CD14-positive monocyte (primary cell): ENCODE results near the gene DCUN1D3. TPM values are rescaled to one million over a fixed set of nuclear protein-coding genes. Genes with fewer than 3 reads are reported as not detected.

Experiments used
- DNase-seq, 3 donors: peaks; one replicate each; pipeline ENCODE4 v3.0.0-alpha.2; 2011 to 2022
- H2AFZ ChIP-seq: 2 replicates; pipeline ENCODE4 v1.6.0; 2012; ENCODE audit warnings: mild to moderate bottlenecking, low read depth, low read length, inconsistent platforms; ENCODE audit not compliant: insufficient read depth, poor library complexity, severe bottlenecking
- H3K27ac ChIP-seq, 2 donors: 1 replicate in 1 of 2; 2 replicates in 1 of 2; pipeline ENCODE4 v1.5.1; 2012 to 2013; ENCODE audit warnings: low read length in 2 of 2, control low read depth in 1 of 2, inconsistent platforms in 1 of 2, low read depth in 1 of 2, mild to moderate bottlenecking in 1 of 2
- H3K27me3 ChIP-seq, 2 donors: one replicate each; pipeline versions ENCODE4 v1.6.0 to v1.6.1; 2011 to 2013; ENCODE audit warnings: low read length in 2 of 2; ENCODE audit not compliant: control insufficient read depth in 2 of 2, insufficient read depth in 2 of 2
- H3K36me3 ChIP-seq, 2 donors: replicated peaks in 1 of 2; 1 replicate in 1 of 2; 2 replicates in 1 of 2; pipeline versions ENCODE4 v1.5.1 to v1.6.1; 2012 to 2013; ENCODE audit warnings: low read length in 2 of 2, control low read depth in 1 of 2, inconsistent platforms in 1 of 2, mild to moderate bottlenecking in 1 of 2; ENCODE audit not compliant: insufficient read depth in 2 of 2, control insufficient read depth in 1 of 2
- H3K4me1 ChIP-seq, 2 donors: 1 replicate in 1 of 2; 2 replicates in 1 of 2; pipeline versions ENCODE4 v1.5.1 to v1.6.1; 2012 to 2013; ENCODE audit warnings: low read length in 2 of 2, control low read depth in 1 of 2, inconsistent platforms in 1 of 2, mild to moderate bottlenecking in 1 of 2, moderate library complexity in 1 of 2; ENCODE audit not compliant: insufficient read depth in 2 of 2, control insufficient read depth in 1 of 2
- H3K4me2 ChIP-seq: replicated peaks from 2 replicates; pipeline ENCODE3; 2012; ENCODE audit warnings: low read length, moderate library complexity, mild to moderate bottlenecking; ENCODE audit not compliant: poor library complexity, severe bottlenecking; ENCODE audit errors: extremely low read depth
- H3K4me3 ChIP-seq, 3 experiments: fragments of 200-600 bp in 1 of 3; sonication (generic) in 1 of 3; replicated peaks in 1 of 3; 1 replicate in 2 of 3; 2 replicates in 1 of 3; pipeline ENCODE4 v1.5.1; 2011 to 2013; ENCODE audit warnings: low read length in 3 of 3, mild to moderate bottlenecking in 3 of 3, control low read depth in 2 of 3, low read depth in 2 of 3, inconsistent platforms in 1 of 3, moderate library complexity in 1 of 3
- H3K79me2 ChIP-seq: 2 replicates; pipeline ENCODE4 v1.6.0; 2012; ENCODE audit warnings: mild to moderate bottlenecking, control low read depth, inconsistent platforms, low read length, moderate library complexity; ENCODE audit not compliant: insufficient read depth
- H3K9ac ChIP-seq: 2 replicates; pipeline ENCODE4 v1.6.0; 2017; ENCODE audit warnings: low read length, mild to moderate bottlenecking; ENCODE audit not compliant: insufficient read depth, poor library complexity, severe bottlenecking
- H3K9me3 ChIP-seq, 2 donors: replicated peaks in 1 of 2; 1 replicate in 1 of 2; 2 replicates in 1 of 2; pipeline versions ENCODE4 v1.5.1 to v1.6.1; 2012 to 2013; ENCODE audit warnings: low read length in 2 of 2, control low read depth in 1 of 2; ENCODE audit not compliant: control insufficient read depth in 1 of 2, insufficient read depth in 1 of 2
- H4K20me1 ChIP-seq: 2 replicates; pipeline ENCODE4 v1.6.0; 2012; ENCODE audit warnings: mild to moderate bottlenecking, low read length, control low read depth, moderate library complexity; ENCODE audit not compliant: insufficient read depth
- H3K27ac Mint-ChIP-seq, 7 donors: one replicate each; pipeline ENCODE4 v1.8.0; 2020; ENCODE audit warnings: mild to moderate bottlenecking in 7 of 7, mixed read lengths in 7 of 7, moderate library complexity in 6 of 7, inconsistent platforms in 2 of 7
- H3K27me3 Mint-ChIP-seq, 3 donors: one replicate each; pipeline ENCODE4 v1.8.0; 2021 to 2022; ENCODE audit warnings: low read depth in 3 of 3, mild to moderate bottlenecking in 3 of 3, mixed read lengths in 3 of 3, moderate library complexity in 3 of 3, inconsistent platforms in 1 of 3
- H3K36me3 Mint-ChIP-seq, 2 donors: one replicate each; pipeline ENCODE4 v1.8.0; 2020; ENCODE audit warnings: mixed read lengths in 2 of 2, inconsistent platforms in 1 of 2, mild to moderate bottlenecking in 1 of 2
- H3K4me1 Mint-ChIP-seq: one replicate; pipeline ENCODE4 v1.8.0; 2020; ENCODE audit warnings: mild to moderate bottlenecking, mixed read lengths
- H3K4me3 Mint-ChIP-seq, 2 donors: one replicate each; pipeline ENCODE4 v1.8.0; 2020; ENCODE audit warnings: mild to moderate bottlenecking in 2 of 2, mixed read lengths in 2 of 2, moderate library complexity in 1 of 2
- H3K9me3 Mint-ChIP-seq, 7 donors: one replicate each; pipeline ENCODE4 v1.8.0; 2020 to 2022; ENCODE audit warnings: mixed read lengths in 7 of 7, mild to moderate bottlenecking in 6 of 7, moderate library complexity in 6 of 7, inconsistent platforms in 2 of 7
- CTCF ChIP-seq: fragments of 200-600 bp; IDR thresholded peaks from one replicate; pipeline ENCODE4 v1.8.0; 2022; ENCODE audit warnings: antibody characterized with exemption, mild to moderate bottlenecking
- WGBS: methylation state at CpG from one replicate; pipeline ENCODE4 v1.1.5; 2013; ENCODE audit warnings: missing lambda C conversion rate; ENCODE audit not compliant: insufficient coverage; 5-methylcytosine and 5-hydroxymethylcytosine counted together
- intact Hi-C, 2 donors: fragments of 100-400 bp; cut with micrococcal nuclease; formaldehyde crosslinking; loops; one replicate each; pipeline versions ENCODE4 v1.15.0 to v1.15.1; 2023
- polyA plus RNA-seq, 3 donors: library from polyadenylated mRNA; depleted of rRNA in 1 of 3; unstranded in 2 of 3; stranded (reverse) in 1 of 3; fragments of 300-500 nt in 2 of 3; fragments of >200 nt in 1 of 3; fragmentation: Illumina TruSeq in 2 of 3; gene quantifications; 1 replicate in 2 of 3; 2 replicates in 1 of 3; pipeline ENCODE4 v1.2.3, GENCODE V29; 2012 to 2021

Gene DCUN1D3
- polyA plus RNA-seq, 3 donors = 1.0 to 3.4 (median 1.3) TPM

DNA sequence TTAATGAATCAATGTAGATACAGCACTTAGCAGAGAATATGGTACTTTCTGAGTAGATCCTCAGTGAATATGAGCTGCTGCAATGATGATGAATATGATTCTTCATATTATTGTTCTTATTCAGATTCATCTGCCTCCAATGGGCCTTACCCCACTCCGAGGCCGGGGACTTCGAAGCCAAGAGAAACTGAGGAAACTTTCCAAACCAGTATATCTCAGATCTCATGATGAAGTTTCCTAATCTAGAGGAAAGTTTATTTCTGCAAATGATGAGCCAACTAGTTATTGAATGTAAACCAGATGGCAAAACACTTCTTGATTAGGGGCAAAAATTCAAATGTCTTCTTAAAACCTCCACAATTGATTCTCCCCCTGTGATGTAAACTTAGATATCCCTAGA, 23.7 kb upstream of the DCUN1D3 start:
- Histone ChIP-seq H2AFZ (no peak overlapping the region), H3K36me3 (peaks cover 0 to 13% of the 10 kb centered on the region in 2 donors), H3K9ac (no peak overlapping the region), H3K4me1 (no peaks in the 10 kb centered on the region), H3K4me2 (no peak overlapping the region), H3K27ac (no peak overlapping the region), H3K79me2 (no peaks in the 10 kb centered on the region), H3K27me3 (no peaks in the 10 kb centered on the region), H3K4me3 (no peak overlapping the region), H4K20me1 (no peaks in the 10 kb centered on the region), H3K9me3 (no peaks in the 10 kb centered on the region)
- no peaks in the 10 kb centered on the region for H3K9me3 Mint-ChIP-seq
- H3K27me3 Mint-ChIP-seq = peaks cover 0 to 1% (median 0%) of the 10 kb centered on the region in 3 donors
- H3K4me1 Mint-ChIP-seq = no peaks in the 10 kb centered on the region
- no peak overlapping the region for H3K27ac Mint-ChIP-seq
- peaks cover 4 to 5% of the 10 kb centered on the region in 2 donors for H3K36me3 Mint-ChIP-seq
- no peak overlapping the region for H3K4me3 Mint-ChIP-seq
- DNase-seq = no peak
- TF ChIP-seq CTCF = no peak
- no CpG with 5 or more reads among the region's 3 CpGs for WGBS
- intact Hi-C loops = no loop called here

- Histone ChIP-seq H3K27ac (no peak overlapping the region), H4K20me1 (no peaks in the 10 kb centered on the region), H3K9ac (no peak overlapping the region), H3K4me2 (no peak overlapping the region), H3K9me3 (no peaks in the 10 kb centered on the region), H3K36me3 (peaks cover 0 to 13% of the 10 kb centered on the region in 2 donors), H3K4me3 (no peak overlapping the region), H3K4me1 (peaks cover 10 to 14% of the 10 kb centered on the region in 2 donors), H3K79me2 (no peaks in the 10 kb centered on the region), H2AFZ (no peak overlapping the region), H3K27me3 (no peaks in the 10 kb centered on the region)
- intact Hi-C loops = no loop called here
- no peak for DNase-seq
- Mint-ChIP-seq H3K36me3 (peaks cover 9% of the 10 kb centered on the region in 2 donors), H3K4me1 (peaks cover 11% of the 10 kb centered on the region), H3K4me3 (no peak overlapping the region), H3K27ac (no peak overlapping the region), H3K27me3 (peaks cover 0 to 3% (median 2%) of the 10 kb centered on the region in 3 donors), H3K9me3 (peaks cover 0 to 3% (median 0%) of the 10 kb centered on the region in 7 donors)
- TF ChIP-seq CTCF = no peak
- no CpG with 5 or more reads among the region's 2 CpGs for WGBS
Observed at GRCh38 chr16:20920799-20921198, 20.6 kb upstream of the DCUN1D3 start.
